ENCODE measurements around the gene TLX3. TPM values are rescaled to one million over a fixed set of nuclear protein-coding genes. Genes with fewer than 3 reads are reported as not detected.

TLX3 gene
- total RNA-seq, 1 experiment from 2014 or later, result not detected

GRCh38 chr5:171321447-171321846, 12.4 kb downstream of the TLX3 start:
- H3K27me3 Mint-ChIP-seq (ENCODE audit: insufficient read depth, unreplicated experiment), result peaks cover 36% of the 10 kb centered on the region
- TF ChIP-seq, protein P1, sequence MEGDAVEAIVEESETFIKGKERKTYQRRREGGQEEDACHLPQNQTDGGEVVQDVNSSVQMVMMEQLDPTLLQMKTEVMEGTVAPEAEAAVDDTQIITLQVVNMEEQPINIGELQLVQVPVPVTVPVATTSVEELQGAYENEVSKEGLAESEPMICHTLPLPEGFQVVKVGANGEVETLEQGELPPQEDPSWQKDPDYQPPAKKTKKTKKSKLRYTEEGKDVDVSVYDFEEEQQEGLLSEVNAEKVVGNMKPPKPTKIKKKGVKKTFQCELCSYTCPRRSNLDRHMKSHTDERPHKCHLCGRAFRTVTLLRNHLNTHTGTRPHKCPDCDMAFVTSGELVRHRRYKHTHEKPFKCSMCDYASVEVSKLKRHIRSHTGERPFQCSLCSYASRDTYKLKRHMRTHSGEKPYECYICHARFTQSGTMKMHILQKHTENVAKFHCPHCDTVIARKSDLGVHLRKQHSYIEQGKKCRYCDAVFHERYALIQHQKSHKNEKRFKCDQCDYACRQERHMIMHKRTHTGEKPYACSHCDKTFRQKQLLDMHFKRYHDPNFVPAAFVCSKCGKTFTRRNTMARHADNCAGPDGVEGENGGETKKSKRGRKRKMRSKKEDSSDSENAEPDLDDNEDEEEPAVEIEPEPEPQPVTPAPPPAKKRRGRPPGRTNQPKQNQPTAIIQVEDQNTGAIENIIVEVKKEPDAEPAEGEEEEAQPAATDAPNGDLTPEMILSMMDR (IDR thresholded peaks at IDR 0.05; ENCODE audit: unreplicated experiment), result no peak
- H3K4me1 Mint-ChIP-seq (ENCODE audit: insufficient read depth, unreplicated experiment), result no peaks in the 10 kb centered on the region
- no TSS peak for BruUV-seq (replicated peaks)
- DNase-seq (ENCODE audit: unreplicated experiment), result no peak
- no peak overlapping the region for H3K4me3 Mint-ChIP-seq (ENCODE audit: unreplicated experiment)
- ChIA-PET CTCF (interaction anchor here (0.5 to 0.8 kb wide), 2 partner anchors 123 to 987 kb away, joined by 3 read pairs; no protein-coding TSS in a partner anchor), POLR2A (no interaction called here)
- H3K27ac Mint-ChIP-seq (ENCODE audit: low read depth, unreplicated experiment), result no peak overlapping the region
- H3K9me3 Mint-ChIP-seq (ENCODE audit: unreplicated experiment), result no peaks in the 10 kb centered on the region
- intact Hi-C loops (cut with micrococcal nuclease), result no loop called here
- no peaks in the 10 kb centered on the region for H3K36me3 Mint-ChIP-seq (ENCODE audit: insufficient read depth, unreplicated experiment)

DNA sequence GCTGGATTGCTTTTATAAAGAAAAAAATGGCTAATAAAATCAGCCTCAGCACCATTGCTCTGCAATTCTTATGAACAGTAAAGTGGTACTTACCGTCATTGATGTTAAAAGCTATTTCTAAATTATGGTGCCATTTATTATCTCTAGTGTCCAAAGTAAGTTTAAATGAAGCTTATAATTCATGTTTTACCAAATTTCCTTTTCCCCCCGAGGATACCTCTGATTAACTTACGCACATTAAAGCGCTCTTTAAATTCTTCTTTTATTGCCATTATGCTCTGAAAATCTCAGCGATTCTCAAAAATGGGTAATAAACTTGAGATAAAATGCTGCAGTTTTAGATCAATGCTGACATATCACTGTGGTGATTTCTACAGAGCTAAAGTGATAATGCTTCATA, 13.5 kb downstream of the TLX3 start:
- Mint-ChIP-seq H3K36me3 (ENCODE audit: insufficient read depth, unreplicated experiment) (no peaks in the 10 kb centered on the region), H3K4me3 (ENCODE audit: unreplicated experiment) (no peak overlapping the region), H3K4me1 (ENCODE audit: insufficient read depth, unreplicated experiment) (no peaks in the 10 kb centered on the region), H3K27ac (ENCODE audit: low read depth, unreplicated experiment) (no peak overlapping the region), H3K27me3 (ENCODE audit: insufficient read depth, unreplicated experiment) (peaks cover 40% of the 10 kb centered on the region), H3K9me3 (ENCODE audit: unreplicated experiment) (no peaks in the 10 kb centered on the region)
- no peak for DNase-seq (ENCODE audit: unreplicated experiment)
- POLR2A ChIA-PET, result no interaction called here
- TF ChIP-seq, protein P1 (IDR thresholded peaks at IDR 0.05; ENCODE audit: unreplicated experiment), result no peak
- intact Hi-C loops (cut with micrococcal nuclease), result no loop called here
- CTCF ChIA-PET, result interaction anchor here (1.4 kb wide), 1 partner anchor 115 kb away, joined by 5 read pairs; no protein-coding TSS in a partner anchor
- BruUV-seq (replicated peaks), result no TSS peak

DNA sequence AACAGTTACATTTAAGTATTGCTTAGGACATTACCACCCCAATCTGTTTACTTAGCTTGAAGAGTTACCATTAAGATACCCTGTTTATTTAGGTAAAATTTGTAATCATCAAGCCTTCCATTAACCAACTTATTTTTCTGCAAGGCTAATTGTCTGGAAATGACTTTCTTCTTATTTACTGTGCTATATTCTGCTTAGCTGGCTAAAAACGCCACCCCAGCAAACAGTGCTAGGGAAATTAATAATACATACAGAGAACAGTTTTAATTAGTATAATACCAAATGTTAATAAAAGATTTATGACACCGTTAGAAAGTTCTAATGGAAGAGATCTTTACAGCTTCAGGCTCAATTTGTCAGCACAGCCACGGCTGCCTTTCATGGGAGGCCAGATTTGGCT, 14.0 kb downstream of the TLX3 start:
- POLR2A ChIA-PET, result no interaction called here
- intact Hi-C loops (cut with micrococcal nuclease), result no loop called here

GRCh38 chr5:171323806-171324632, 15.0 kb downstream of the TLX3 start:
- DNase-seq (ENCODE audit: unreplicated experiment), result no peak
- POLR2A ChIA-PET, result interaction anchor here (1.6 kb wide), 1 partner anchor 10 kb away, joined by 4 read pairs; no protein-coding TSS in a partner anchor
- H3K36me3 Mint-ChIP-seq (ENCODE audit: insufficient read depth, unreplicated experiment), result no peaks in the 10 kb centered on the region

More for the DNA sequence above, 14.0 kb downstream of the TLX3 start:
- no peaks in the 10 kb centered on the region for H3K9me3 Mint-ChIP-seq (ENCODE audit: unreplicated experiment)
- CTCF ChIA-PET, result interaction anchor here (0.6 to 2.1 kb wide), 5 partner anchors 10 to 115 kb away, joined by 3 to 11 read pairs (median 5); no protein-coding TSS in a partner anchor
- H3K4me3 Mint-ChIP-seq (ENCODE audit: unreplicated experiment), result no peak overlapping the region
- no peak for DNase-seq (ENCODE audit: unreplicated experiment)
- H3K27me3 Mint-ChIP-seq (ENCODE audit: insufficient read depth, unreplicated experiment), result peaks cover 41% of the 10 kb centered on the region
- no peak overlapping the region for H3K27ac Mint-ChIP-seq (ENCODE audit: low read depth, unreplicated experiment)
- no peaks in the 10 kb centered on the region for H3K36me3 Mint-ChIP-seq (ENCODE audit: insufficient read depth, unreplicated experiment)
- TF ChIP-seq, protein P1 (IDR thresholded peaks at IDR 0.05; ENCODE audit: unreplicated experiment), result no peak
- no peaks in the 10 kb centered on the region for H3K4me1 Mint-ChIP-seq (ENCODE audit: insufficient read depth, unreplicated experiment)
- no TSS peak for BruUV-seq (replicated peaks)

More at GRCh38 chr5:171323806-171324632, 15.0 kb downstream of the TLX3 start:
- TF ChIP-seq, protein P1 (IDR thresholded peaks at IDR 0.05; ENCODE audit: unreplicated experiment), result no peak
- CTCF ChIA-PET, result interaction anchor here (0.6 to 2.1 kb wide), 6 partner anchors 11 to 670 kb away, joined by 3 to 11 read pairs (median 4); no protein-coding TSS in a partner anchor
- no peak overlapping the region for H3K27ac Mint-ChIP-seq (ENCODE audit: low read depth, unreplicated experiment)
- no peaks in the 10 kb centered on the region for H3K9me3 Mint-ChIP-seq (ENCODE audit: unreplicated experiment)
- no TSS peak for BruUV-seq (replicated peaks)
- intact Hi-C loops (cut with micrococcal nuclease), result no loop called here
- H3K27me3 Mint-ChIP-seq (ENCODE audit: insufficient read depth, unreplicated experiment), result peaks cover 41% of the 10 kb centered on the region
- no peaks in the 10 kb centered on the region for H3K4me1 Mint-ChIP-seq (ENCODE audit: insufficient read depth, unreplicated experiment)
- H3K4me3 Mint-ChIP-seq (ENCODE audit: unreplicated experiment), result no peak overlapping the region
